ENCODE results near the gene FGF14. TPM values are rescaled to one million over a fixed set of nuclear protein-coding genes. Genes with fewer than 3 reads are reported as not detected.

Gene FGF14
- total and polyA plus RNA-seq, 2 of the 4 experiments (the other 2 are of a cell fraction): under 0.01 TPM; not detected in 1

DNA sequence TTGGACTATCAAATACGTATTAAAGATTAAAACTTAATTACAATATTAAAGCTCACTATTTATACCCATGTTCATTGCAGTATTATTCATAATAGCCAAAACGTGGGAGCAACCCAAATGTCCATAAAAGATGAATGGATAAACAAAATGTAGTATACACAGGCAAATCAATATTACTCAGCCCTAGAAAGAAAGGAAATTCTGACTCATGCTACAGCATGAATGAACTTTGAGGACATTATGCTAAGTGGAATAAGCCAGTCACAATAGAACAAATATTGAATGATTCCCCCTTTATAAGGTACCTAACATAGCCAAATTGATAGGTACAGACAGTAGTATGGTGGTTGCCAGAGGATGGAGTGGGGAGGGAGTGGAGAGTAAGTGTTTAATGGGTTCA, 457.3 kb downstream of the FGF14 start:
- in situ Hi-C loops (cut with MboI; ENCODE audit: low sequenced_read_pairs): loop anchor here (25.0 kb wide), 1 partner anchor 807 kb away; no protein-coding TSS in a partner anchor

More for the DNA sequence above, 457.3 kb downstream of the FGF14 start:
- no CpG with 5 or more reads among the region's 2 CpGs for whole genome bisulfite sequencing, 2 experiments (ENCODE audit: extremely low coverage in 2 of 2, insufficient read length in 1 of 2)
- TF ChIP-seq POLR2A (IDR thresholded peaks at IDR 0.05; ENCODE audit: low read depth, low read length) (no peak), CHD1 (IDR thresholded peaks at IDR 0.05; ENCODE audit: low read depth, low read length) (no peak), CEBPB (IDR thresholded peaks at IDR 0.05; ENCODE audit: low read depth, low read length) (no peak), MAZ (IDR thresholded peaks at IDR 0.05; ENCODE audit: borderline replicate concordance, low read depth, low read length) (no peak), RFX5 (IDR thresholded peaks at IDR 0.05; ENCODE audit: low read depth, low read length) (no peak), RCOR1 (IDR thresholded peaks at IDR 0.05; ENCODE audit: insufficient replicate concordance, low read length) (no peak), SMC3 (IDR thresholded peaks at IDR 0.05; ENCODE audit: low read depth, low read length) (no peak), MAFK (IDR thresholded peaks at IDR 0.05; ENCODE audit: low read depth, low read length) (no peak), BHLHE40 (IDR thresholded peaks at IDR 0.05; ENCODE audit: low read depth, low read length) (no peak), MXI1 (IDR thresholded peaks at IDR 0.05; ENCODE audit: borderline replicate concordance, low read depth, low read length) (no peak), NFE2L2 (IDR thresholded peaks at IDR 0.05; ENCODE audit: low read depth, low read length) (no peak), RAD21 (IDR thresholded peaks at IDR 0.05; ENCODE audit: low read length) (no peak), FOS (IDR thresholded peaks at IDR 0.05; ENCODE audit: low read depth, low read length) (no peak)
- TF ChIP-seq, protein P1, sequence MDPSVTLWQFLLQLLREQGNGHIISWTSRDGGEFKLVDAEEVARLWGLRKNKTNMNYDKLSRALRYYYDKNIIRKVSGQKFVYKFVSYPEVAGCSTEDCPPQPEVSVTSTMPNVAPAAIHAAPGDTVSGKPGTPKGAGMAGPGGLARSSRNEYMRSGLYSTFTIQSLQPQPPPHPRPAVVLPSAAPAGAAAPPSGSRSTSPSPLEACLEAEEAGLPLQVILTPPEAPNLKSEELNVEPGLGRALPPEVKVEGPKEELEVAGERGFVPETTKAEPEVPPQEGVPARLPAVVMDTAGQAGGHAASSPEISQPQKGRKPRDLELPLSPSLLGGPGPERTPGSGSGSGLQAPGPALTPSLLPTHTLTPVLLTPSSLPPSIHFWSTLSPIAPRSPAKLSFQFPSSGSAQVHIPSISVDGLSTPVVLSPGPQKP (IDR thresholded peaks at IDR 0.05; ENCODE audit: borderline replicate concordance, low read depth, low read length): no peak
- TF ChIP-seq, protein P2, sequence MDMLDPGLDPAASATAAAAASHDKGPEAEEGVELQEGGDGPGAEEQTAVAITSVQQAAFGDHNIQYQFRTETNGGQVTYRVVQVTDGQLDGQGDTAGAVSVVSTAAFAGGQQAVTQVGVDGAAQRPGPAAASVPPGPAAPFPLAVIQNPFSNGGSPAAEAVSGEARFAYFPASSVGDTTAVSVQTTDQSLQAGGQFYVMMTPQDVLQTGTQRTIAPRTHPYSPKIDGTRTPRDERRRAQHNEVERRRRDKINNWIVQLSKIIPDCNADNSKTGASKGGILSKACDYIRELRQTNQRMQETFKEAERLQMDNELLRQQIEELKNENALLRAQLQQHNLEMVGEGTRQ (IDR thresholded peaks at IDR 0.05; ENCODE audit: low read depth, low read length): no peak
- TF ChIP-seq, protein P3, sequence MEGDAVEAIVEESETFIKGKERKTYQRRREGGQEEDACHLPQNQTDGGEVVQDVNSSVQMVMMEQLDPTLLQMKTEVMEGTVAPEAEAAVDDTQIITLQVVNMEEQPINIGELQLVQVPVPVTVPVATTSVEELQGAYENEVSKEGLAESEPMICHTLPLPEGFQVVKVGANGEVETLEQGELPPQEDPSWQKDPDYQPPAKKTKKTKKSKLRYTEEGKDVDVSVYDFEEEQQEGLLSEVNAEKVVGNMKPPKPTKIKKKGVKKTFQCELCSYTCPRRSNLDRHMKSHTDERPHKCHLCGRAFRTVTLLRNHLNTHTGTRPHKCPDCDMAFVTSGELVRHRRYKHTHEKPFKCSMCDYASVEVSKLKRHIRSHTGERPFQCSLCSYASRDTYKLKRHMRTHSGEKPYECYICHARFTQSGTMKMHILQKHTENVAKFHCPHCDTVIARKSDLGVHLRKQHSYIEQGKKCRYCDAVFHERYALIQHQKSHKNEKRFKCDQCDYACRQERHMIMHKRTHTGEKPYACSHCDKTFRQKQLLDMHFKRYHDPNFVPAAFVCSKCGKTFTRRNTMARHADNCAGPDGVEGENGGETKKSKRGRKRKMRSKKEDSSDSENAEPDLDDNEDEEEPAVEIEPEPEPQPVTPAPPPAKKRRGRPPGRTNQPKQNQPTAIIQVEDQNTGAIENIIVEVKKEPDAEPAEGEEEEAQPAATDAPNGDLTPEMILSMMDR (conservative IDR thresholded peaks at IDR 0.05; ENCODE audit: low read depth, low read length): no peak
- no peaks in the 10 kb centered on the region for H3K36me3 ChIP-seq (ENCODE audit: control insufficient read depth, insufficient read depth, low read length)
- no peak overlapping the region for H2BK5ac ChIP-seq (ENCODE audit: low read depth, low read length, poor library complexity, severe bottlenecking)
- H3K4ac ChIP-seq (ENCODE audit: low read depth, low read length): no peak overlapping the region
- H4K20me1 ChIP-seq (ENCODE audit: insufficient read depth, low read length): no peaks in the 10 kb centered on the region
- no peak overlapping the region for H3K9ac ChIP-seq (ENCODE audit: low read depth, low read length)
- no peaks in the 10 kb centered on the region for H3K9me1 ChIP-seq (ENCODE audit: insufficient read depth, low read length)
- H3K56ac ChIP-seq (ENCODE audit: extremely low read depth, insufficient read depth, low read length): no peak overlapping the region
- no peak overlapping the region for H4K8ac ChIP-seq (ENCODE audit: low read depth in 2 of 2, low read length in 2 of 2)
- no peak overlapping the region for H3K23ac ChIP-seq (ENCODE audit: low read depth, low read length)
- ChIA-PET CTCF (interaction anchor here (0.7 kb wide), 1 partner anchor 157 kb away, joined by 3 read pairs; no protein-coding TSS in a partner anchor), POLR2A (ENCODE audit: unreplicated experiment) (no interaction called here)
- DNase-seq: no peak
- dilution Hi-C loops (cut with HindIII; ENCODE audit: low sequenced_read_pairs, unreplicated experiment): no loop called here
- H3K79me1 ChIP-seq (ENCODE audit: low read depth in 1 of 2, low read length in 2 of 2): no peaks in the 10 kb centered on the region
- H4K5ac ChIP-seq (ENCODE audit: low read depth, low read length): no peak overlapping the region
- no peak overlapping the region for H2BK20ac ChIP-seq (ENCODE audit: low read depth, low read length)
- no peaks in the 10 kb centered on the region for H3K4me1 ChIP-seq (ENCODE audit: control insufficient read depth, insufficient read depth, low read length)
- H3K4me3 ChIP-seq (ENCODE audit: insufficient read depth, low read depth, low read length): no peak overlapping the region
- H2AK9ac ChIP-seq (replicated peaks; ENCODE audit: low read depth, low read length, poor library complexity): no peak overlapping the region
- no peaks in the 10 kb centered on the region for H3K27me3 ChIP-seq (ENCODE audit: control insufficient read depth, insufficient read depth, low read length)
- H2AK5ac ChIP-seq (ENCODE audit: low read depth, low read length): no peak overlapping the region
- H3K9me3 ChIP-seq (ENCODE audit: control insufficient read depth, insufficient read depth, low read length): no peaks in the 10 kb centered on the region
- no peak overlapping the region for H2BK15ac ChIP-seq (ENCODE audit: low read depth, low read length)
- no peak overlapping the region for H3K18ac ChIP-seq (ENCODE audit: low read depth, low read length)
- H2BK120ac ChIP-seq (ENCODE audit: low read depth, low read length): no peak overlapping the region
- H3K27ac ChIP-seq (ENCODE audit: insufficient read depth, low read length): no peak overlapping the region
- H2AFZ ChIP-seq (replicated peaks; ENCODE audit: low read length, poor library complexity): no peak overlapping the region
- ATAC-seq (ENCODE audit: low read depth): no peak
- no peak overlapping the region for H4K91ac ChIP-seq (ENCODE audit: insufficient read depth, low read depth, low read length)
- H3K14ac ChIP-seq (replicated peaks; ENCODE audit: low read depth, low read length): no peak overlapping the region
- no TSS peak for BruUV-seq (replicated peaks)
- intact Hi-C loops (cut with micrococcal nuclease): loop anchor here (2.0 kb wide), 1 partner anchor 800 kb away; no protein-coding TSS in a partner anchor
- H3K4me2 ChIP-seq (ENCODE audit: low read depth, low read length): no peak overlapping the region

All from IMR-90 (cell line).